ENCODE measurements around the gene AADACL4. TPM values are rescaled to one million over a fixed set of nuclear protein-coding genes. Genes with fewer than 3 reads are reported as not detected.

Gene AADACL4
- total and polyA plus RNA-seq, 10 of the 15 experiments (the other 5 are each of a cell fraction or from before 2014, with no cell fraction given) = not detected

DNA sequence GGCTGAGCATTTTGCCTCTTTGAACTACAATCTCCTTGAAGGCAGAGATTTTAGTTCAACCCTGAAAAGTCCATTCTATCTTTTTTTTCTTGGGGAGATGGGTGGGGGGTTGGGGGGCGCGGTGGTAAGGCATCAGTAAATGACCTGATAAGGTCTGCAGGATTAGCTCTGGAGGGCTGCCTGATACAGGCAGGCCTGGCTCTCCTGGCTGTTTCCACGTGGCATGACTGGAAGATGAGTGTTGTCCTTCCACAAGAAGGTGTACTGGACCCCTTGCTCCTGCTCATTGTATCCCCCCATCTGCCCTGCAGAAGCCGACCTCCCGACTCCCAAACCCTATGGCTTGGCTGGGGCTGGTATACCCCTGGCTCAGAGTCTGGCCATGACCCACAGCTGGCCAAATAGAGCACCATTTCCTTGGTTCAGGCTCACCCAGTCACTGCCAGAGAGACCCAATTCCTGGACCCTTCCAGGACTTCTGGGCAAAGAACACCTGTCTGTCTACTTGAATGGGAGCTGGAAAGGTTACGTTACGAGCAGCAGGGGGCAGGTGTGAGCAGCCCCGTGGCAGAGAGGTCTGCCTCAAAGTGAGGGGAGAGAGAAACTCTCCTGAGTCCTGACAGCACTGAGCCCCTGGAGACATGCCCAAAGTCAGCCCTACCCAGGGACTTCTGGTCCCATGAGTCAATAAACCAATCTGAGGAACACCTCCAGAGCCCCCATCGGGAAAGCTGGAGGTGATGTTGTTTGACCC is 42.8 kb upstream of the AADACL4 start:
- no peaks in the 10 kb centered on the region for H3K4me1 ChIP-seq (ENCODE audit: control insufficient read depth, insufficient read depth, low read length)
- no TSS peak for BruUV-seq (replicated peaks)
- ChIA-PET CTCF (interaction anchor here (0.7 to 5.1 kb wide), 13 partner anchors 9 to 458 kb away, joined by 3 to 47 read pairs (median 5); partner anchors contain the start of gene DHRS3), POLR2A (interaction anchor here (1.2 to 1.3 kb wide), 2 partner anchors 15 to 18 kb away, joined by 3 to 9 read pairs; no protein-coding TSS in a partner anchor), RAD21 (ENCODE audit: unreplicated experiment) (interaction anchor here (0.9 to 4.7 kb wide), 5 partner anchors 11 to 287 kb away, joined by 3 to 50 read pairs (median 3); partner anchors contain the start of gene DHRS3), SMC1A (ENCODE audit: uncharacterized antibody, unreplicated experiment) (interaction anchor here (0.6 to 4.6 kb wide), 5 partner anchors 16 to 254 kb away, joined by 3 to 49 read pairs (median 5); partner anchors contain the start of gene DHRS3)
- intact Hi-C loops (cut with micrococcal nuclease; ENCODE audit: unreplicated experiment) (loop anchor here (5.0 kb wide), 1 partner anchor 154 kb away; no protein-coding TSS in a partner anchor), in situ Hi-C loops (cut with MboI) (no loop called here)
- ATAC-seq = peak; percentile 54
- H4K20me1 ChIP-seq (ENCODE audit: control insufficient read depth, insufficient read depth) = no peaks in the 10 kb centered on the region
- no peaks in the 10 kb centered on the region for H3K27me3 ChIP-seq (replicated peaks in 1 of 2; ENCODE audit: control insufficient read depth in 2 of 2, insufficient read depth in 2 of 2, low read length in 1 of 2)
- H3K9ac ChIP-seq (ENCODE audit: control insufficient read depth, insufficient read depth, low read length) = no peak overlapping the region
- H3K36me3 ChIP-seq (ENCODE audit: control insufficient read depth in 2 of 2, insufficient read depth in 2 of 2, low read length in 1 of 2) = no peaks in the 10 kb centered on the region
- no peak overlapping the region for H2AFZ ChIP-seq (ENCODE audit: control insufficient read depth, low read depth, low read length)
- no peak for DNase-seq (ENCODE audit: low read depth, low spot score)
- no peak overlapping the region for H3K27ac ChIP-seq (ENCODE audit: control insufficient read depth, insufficient read depth)
- 44% methylated on average over 9 of the region's 9 CpGs for WGBS (ENCODE audit: insufficient coverage, insufficient replicate concordance, low lambda C conversion rate, missing lambda C conversion rate)
- H3K4me3 ChIP-seq = no peak overlapping the region
- TF ChIP-seq CREM (IDR thresholded peaks at IDR 0.05; ENCODE audit: low read depth) = no peak
- TF ChIP-seq, protein P1, sequence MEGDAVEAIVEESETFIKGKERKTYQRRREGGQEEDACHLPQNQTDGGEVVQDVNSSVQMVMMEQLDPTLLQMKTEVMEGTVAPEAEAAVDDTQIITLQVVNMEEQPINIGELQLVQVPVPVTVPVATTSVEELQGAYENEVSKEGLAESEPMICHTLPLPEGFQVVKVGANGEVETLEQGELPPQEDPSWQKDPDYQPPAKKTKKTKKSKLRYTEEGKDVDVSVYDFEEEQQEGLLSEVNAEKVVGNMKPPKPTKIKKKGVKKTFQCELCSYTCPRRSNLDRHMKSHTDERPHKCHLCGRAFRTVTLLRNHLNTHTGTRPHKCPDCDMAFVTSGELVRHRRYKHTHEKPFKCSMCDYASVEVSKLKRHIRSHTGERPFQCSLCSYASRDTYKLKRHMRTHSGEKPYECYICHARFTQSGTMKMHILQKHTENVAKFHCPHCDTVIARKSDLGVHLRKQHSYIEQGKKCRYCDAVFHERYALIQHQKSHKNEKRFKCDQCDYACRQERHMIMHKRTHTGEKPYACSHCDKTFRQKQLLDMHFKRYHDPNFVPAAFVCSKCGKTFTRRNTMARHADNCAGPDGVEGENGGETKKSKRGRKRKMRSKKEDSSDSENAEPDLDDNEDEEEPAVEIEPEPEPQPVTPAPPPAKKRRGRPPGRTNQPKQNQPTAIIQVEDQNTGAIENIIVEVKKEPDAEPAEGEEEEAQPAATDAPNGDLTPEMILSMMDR (IDR thresholded peaks at IDR 0.05 in 2 of 3, conservative IDR thresholded peaks at IDR 0.05 in 1 of 3; ENCODE audit: control insufficient read depth in 2 of 3, extremely low read depth in 1 of 3, insufficient read depth in 1 of 3, low read depth in 3 of 3, low read length in 3 of 3) = peak; percentile 47 to 60 (median 48)
- TF ChIP-seq SMC3 (IDR thresholded peaks at IDR 0.05; ENCODE audit: borderline replicate concordance, low read length) = peak; percentile 27; the same call in 1 of the 2 replicates
- peak; percentile 38 for TF ChIP-seq RAD21 (IDR thresholded peaks at IDR 0.05; ENCODE audit: insufficient read depth, low read depth, low read length)
- TF ChIP-seq, protein P2, sequence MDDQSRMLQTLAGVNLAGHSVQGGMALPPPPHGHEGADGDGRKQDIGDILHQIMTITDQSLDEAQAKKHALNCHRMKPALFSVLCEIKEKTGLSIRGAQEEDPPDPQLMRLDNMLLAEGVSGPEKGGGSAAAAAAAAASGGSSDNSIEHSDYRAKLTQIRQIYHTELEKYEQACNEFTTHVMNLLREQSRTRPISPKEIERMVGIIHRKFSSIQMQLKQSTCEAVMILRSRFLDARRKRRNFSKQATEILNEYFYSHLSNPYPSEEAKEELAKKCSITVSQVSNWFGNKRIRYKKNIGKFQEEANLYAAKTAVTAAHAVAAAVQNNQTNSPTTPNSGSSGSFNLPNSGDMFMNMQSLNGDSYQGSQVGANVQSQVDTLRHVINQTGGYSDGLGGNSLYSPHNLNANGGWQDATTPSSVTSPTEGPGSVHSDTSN (IDR thresholded peaks at IDR 0.05; ENCODE audit: insufficient replicate concordance, low read depth, low read length) = no peak
- no peak for TF ChIP-seq HDAC2 (IDR thresholded peaks at IDR 0.05)
- no peak for FAIRE-seq
- no peaks in the 10 kb centered on the region for H3K9me3 ChIP-seq (replicated peaks; ENCODE audit: control insufficient read depth, insufficient read depth, low read length)
- H3K4me2 ChIP-seq (ENCODE audit: control insufficient read depth, insufficient read depth) = no peak overlapping the region
- H3K79me2 ChIP-seq (ENCODE audit: control insufficient read depth, insufficient read depth, low read length) = no peaks in the 10 kb centered on the region

Measured in GM12878 (cell line).